Effector memory CD4-positive, alpha-beta T cell (primary cell): Measurements from ENCODE around the gene DNMT3B.
A peak's percentile ranks its signal among the peaks of the same experiment; 100 is the strongest.

Source experiments
- DNase-seq, 3 donors: peaks; one replicate each; pipeline ENCODE4 v3.0.0-alpha.2; 2020
- H3K27ac ChIP-seq: 2 replicates; pipeline ENCODE4 v1.7.0; 2013; ENCODE audit warnings: mild to moderate bottlenecking, low read length, moderate library complexity; ENCODE audit not compliant: insufficient read depth, poor library complexity, severe bottlenecking
- H3K27me3 ChIP-seq: replicated peaks from 2 replicates; pipeline ENCODE4 v1.7.0; 2013; ENCODE audit warnings: mild to moderate bottlenecking, low read length; ENCODE audit not compliant: insufficient read depth, control insufficient read depth, poor library complexity, severe bottlenecking
- H3K36me3 ChIP-seq: 2 replicates; pipeline ENCODE4 v1.7.0; 2013; ENCODE audit warnings: mild to moderate bottlenecking, low read length, moderate library complexity; ENCODE audit not compliant: control insufficient read depth, insufficient read depth
- H3K4me1 ChIP-seq: 2 replicates; pipeline ENCODE4 v1.7.0; 2013; ENCODE audit warnings: low read length, mild to moderate bottlenecking; ENCODE audit not compliant: control insufficient read depth, insufficient read depth, poor library complexity, severe bottlenecking
- H3K4me3 ChIP-seq: 2 replicates; pipeline ENCODE4 v1.7.0; 2013; ENCODE audit warnings: low read length, low read depth, mild to moderate bottlenecking; ENCODE audit not compliant: insufficient read depth, poor library complexity, severe bottlenecking
- H3K9me3 ChIP-seq: 2 replicates; pipeline ENCODE4 v1.7.0; 2013; ENCODE audit warnings: mild to moderate bottlenecking, low read length, moderate library complexity; ENCODE audit not compliant: control insufficient read depth

DNMT3B gene

GRCh38 chr20:32777177-32777956 is 15.2 kb downstream of the DNMT3B start:
- Histone ChIP-seq H3K27me3 (no peaks in the 10 kb centered on the region), H3K4me1 (no peaks in the 10 kb centered on the region), H3K36me3 (no peaks in the 10 kb centered on the region), H3K9me3 (no peaks in the 10 kb centered on the region), H3K27ac (no peak overlapping the region), H3K4me3 (no peak overlapping the region)
- DNase-seq, result no peak

- DNase-seq, result no peak
- Histone ChIP-seq H3K27ac (no peak overlapping the region), H3K9me3 (no peaks in the 10 kb centered on the region), H3K36me3 (no peaks in the 10 kb centered on the region), H3K4me3 (no peak overlapping the region), H3K4me1 (no peaks in the 10 kb centered on the region), H3K27me3 (no peaks in the 10 kb centered on the region)
Observed at GRCh38 chr20:32779500-32780211, 17.5 kb downstream of the DNMT3B start.

- Histone ChIP-seq H3K36me3 (no peaks in the 10 kb centered on the region), H3K9me3 (no peaks in the 10 kb centered on the region), H3K4me1 (no peaks in the 10 kb centered on the region), H3K27ac (no peak overlapping the region), H3K4me3 (no peak overlapping the region), H3K27me3 (no peaks in the 10 kb centered on the region)
- DNase-seq, result no peak
Observed at GRCh38 chr20:32780278-32780677, 18.1 kb downstream of the DNMT3B start.

GRCh38 chr20:32780749-32781655 is 18.8 kb downstream of the DNMT3B start:
- no peaks in the 10 kb centered on the region for H3K4me1 ChIP-seq
- no peak for DNase-seq
- no peak overlapping the region for H3K4me3 ChIP-seq
- H3K27ac ChIP-seq, result no peak overlapping the region
- H3K27me3 ChIP-seq, result no peaks in the 10 kb centered on the region
- no peaks in the 10 kb centered on the region for H3K9me3 ChIP-seq
- H3K36me3 ChIP-seq, result no peaks in the 10 kb centered on the region

- Histone ChIP-seq H3K4me3 (no peak overlapping the region), H3K27ac (no peak overlapping the region), H3K36me3 (no peaks in the 10 kb centered on the region), H3K9me3 (no peaks in the 10 kb centered on the region), H3K27me3 (no peaks in the 10 kb centered on the region), H3K4me1 (no peaks in the 10 kb centered on the region)
- DNase-seq, result no peak
Observed at GRCh38 chr20:32784369-32785080, 22.3 kb downstream of the DNMT3B start.

GRCh38 chr20:32786059-32786760 is 24.0 kb downstream of the DNMT3B start:
- DNase-seq, result no peak
- H3K9me3 ChIP-seq, result no peaks in the 10 kb centered on the region
- no peaks in the 10 kb centered on the region for H3K27me3 ChIP-seq
- H3K4me3 ChIP-seq, result no peak overlapping the region
- H3K4me1 ChIP-seq, result no peaks in the 10 kb centered on the region
- H3K27ac ChIP-seq, result no peak overlapping the region
- no peaks in the 10 kb centered on the region for H3K36me3 ChIP-seq

- Histone ChIP-seq H3K4me1 (peaks cover 3% of the 10 kb centered on the region), H3K27me3 (no peaks in the 10 kb centered on the region), H3K36me3 (no peaks in the 10 kb centered on the region), H3K4me3 (no peak overlapping the region), H3K27ac (no peak overlapping the region), H3K9me3 (no peaks in the 10 kb centered on the region)
- no peak for DNase-seq
Observed at GRCh38 chr20:32787168-32787567, 25.0 kb downstream of the DNMT3B start.

GRCh38 chr20:32789896-32790750 is 27.9 kb downstream of the DNMT3B start:
- peaks cover 22% of the 10 kb centered on the region for H3K4me1 ChIP-seq

More at GRCh38 chr20:32789896-32790750, 27.9 kb downstream of the DNMT3B start:
- Histone ChIP-seq H3K4me3 (no peak overlapping the region), H3K36me3 (no peaks in the 10 kb centered on the region), H3K9me3 (no peaks in the 10 kb centered on the region), H3K27ac (no peak overlapping the region), H3K27me3 (no peaks in the 10 kb centered on the region)
- DNase-seq, result peak; percentile 40 to 54 (median 43)
